Endometrium (tissue), 2 donors: Measurements from ENCODE around the gene TFAP2B.

Experiments
- FAIRE-seq: peaks from 2 replicates; lab custom pipeline; 2012; peaks lifted over from hg19 to GRCh38; lab: Jason Lieb, UNC
- donor health status: control.
- donor health status: control.

Gene TFAP2B

GRCh38 chr6:50825375-50826036 lies 6.8 kb downstream of the TFAP2B start:
- FAIRE-seq, result no peak

GRCh38 chr6:50826037-50826761 lies 7.5 kb downstream of the TFAP2B start:
- no peak for FAIRE-seq

GRCh38 chr6:50826803-50827202 lies 8.1 kb downstream of the TFAP2B start:
- FAIRE-seq, result no peak

GRCh38 chr6:50829049-50829448 lies 10.4 kb downstream of the TFAP2B start:
- FAIRE-seq, result no peak

- no peak for FAIRE-seq
Observed at GRCh38 chr6:50829898-50830444, 11.3 kb downstream of the TFAP2B start.

GRCh38 chr6:50831186-50831585 lies 12.5 kb downstream of the TFAP2B start:
- no peak for FAIRE-seq

GRCh38 chr6:50832912-50833311 lies 14.2 kb downstream of the TFAP2B start:
- no peak for FAIRE-seq

- FAIRE-seq, result no peak
Observed at GRCh38 chr6:50834929-50835410, 16.3 kb downstream of the TFAP2B start.

GRCh38 chr6:50836231-50836630 lies 17.6 kb downstream of the TFAP2B start:
- no peak for FAIRE-seq

- no peak for FAIRE-seq
Observed at GRCh38 chr6:50837589-50838445, 19.1 kb downstream of the TFAP2B start.

GRCh38 chr6:50840112-50840810 lies 21.6 kb downstream of the TFAP2B start:
- no peak for FAIRE-seq

GRCh38 chr6:50840811-50841192 lies 22.1 kb downstream of the TFAP2B start:
- no peak for FAIRE-seq

GRCh38 chr6:50842446-50842845 lies 23.8 kb downstream of the TFAP2B start:
- no peak for FAIRE-seq

- FAIRE-seq, result no peak
Observed at GRCh38 chr6:50842861-50843384, 24.3 kb downstream of the TFAP2B start.

GRCh38 chr6:50843842-50844241 lies 25.2 kb downstream of the TFAP2B start:
- FAIRE-seq, result no peak

GRCh38 chr6:50845499-50846143 lies 26.9 kb downstream of the TFAP2B start:
- no peak for FAIRE-seq

- FAIRE-seq, result no peak
Observed at GRCh38 chr6:50846144-50846851, 27.6 kb downstream of the TFAP2B start.

GRCh38 chr6:50846852-50847155 lies 28.1 kb downstream of the TFAP2B start:
- FAIRE-seq, result no peak

- no peak for FAIRE-seq
Observed at GRCh38 chr6:50847890-50848594, 29.4 kb downstream of the TFAP2B start.
